Measurements from ENCODE around the gene SENP5. TPM values are rescaled to one million over a fixed set of nuclear protein-coding genes. Genes with fewer than 3 reads are reported as not detected.

Gene SENP5
- total and polyA plus RNA-seq, 8 donors, result 5.2 to 115 (median 38.8) TPM

DNA sequence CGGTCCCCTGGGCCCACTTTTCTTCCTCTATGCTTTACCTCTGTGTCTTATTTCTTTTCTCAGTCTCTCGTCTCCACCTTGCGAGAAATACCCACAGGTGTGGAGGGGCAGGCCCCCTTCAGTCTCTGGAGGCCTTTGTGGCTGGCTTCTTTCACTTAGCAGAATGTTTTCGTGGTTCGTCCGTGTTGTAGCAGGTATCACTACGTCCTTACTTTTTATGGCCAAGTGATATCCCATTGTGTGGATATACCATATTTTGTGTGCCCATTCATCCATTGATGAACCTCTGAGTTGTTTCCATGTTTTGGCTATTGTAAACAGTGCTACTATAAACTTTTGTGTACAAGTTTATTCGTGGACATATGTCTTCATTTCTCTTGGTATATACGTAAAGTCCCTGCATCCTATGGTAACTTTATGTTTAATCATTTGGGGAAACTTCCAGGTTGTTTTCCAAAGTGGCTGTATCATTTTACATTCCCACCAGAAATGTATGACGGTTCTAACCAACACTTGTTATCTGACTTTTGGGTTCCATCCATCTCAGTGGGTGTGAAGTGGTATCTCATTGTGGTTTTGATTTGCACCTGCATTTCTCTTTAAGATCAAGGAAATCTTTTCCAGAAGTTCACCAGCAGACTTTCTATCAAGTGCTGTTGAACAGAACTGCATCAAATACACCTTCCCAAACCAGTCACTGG, 95.4 kb downstream of the SENP5 start:
- Histone ChIP-seq H3K27ac (no peak overlapping the region), H3K9me3 (no peaks in the 10 kb centered on the region)
- intact Hi-C loops (cut with DNase I; ENCODE audit: low total_unique reads), result loop anchor here (10.0 kb wide), 1 partner anchor 128 kb away; no protein-coding TSS in a partner anchor

DNA sequence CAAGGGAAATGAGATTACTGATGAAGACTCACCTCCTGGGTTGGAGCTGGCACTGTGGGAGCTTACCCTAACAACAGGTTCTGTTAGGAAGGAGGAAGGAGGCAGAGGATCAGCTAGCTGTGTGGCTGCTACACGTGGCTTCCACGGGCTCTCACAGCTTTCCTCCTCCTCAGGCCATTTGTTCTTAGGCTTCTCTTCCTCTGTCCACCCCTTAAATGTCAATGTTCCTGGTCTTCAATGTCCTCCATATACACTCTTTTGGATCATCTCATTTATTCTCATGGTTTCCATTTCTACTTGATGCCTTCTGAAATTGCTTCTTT, 95.9 kb downstream of the SENP5 start:
- DNase-seq, result no peak
- intact Hi-C loops (cut with DNase I; ENCODE audit: low total_unique reads), result loop anchor here (10.0 kb wide), 1 partner anchor 129 kb away; no protein-coding TSS in a partner anchor
- Histone ChIP-seq H3K36me3 (peaks cover 0 to 10% (median 5%) of the 10 kb centered on the region in 4 donors), H3K4me1 (peaks cover 7 to 35% (median 17%) of the 10 kb centered on the region in 4 donors), H3K4me3 (no peak overlapping the region), H3K9me3 (no peaks in the 10 kb centered on the region), H3K27ac (no peak overlapping the region), H3K27me3 (no peaks in the 10 kb centered on the region)
- TF ChIP-seq POLR2A (IDR thresholded peaks at IDR 0.05), result no peak
- TF ChIP-seq POLR2AphosphoS5 (IDR thresholded peaks at IDR 0.05), result no peak
- TF ChIP-seq, protein P1, sequence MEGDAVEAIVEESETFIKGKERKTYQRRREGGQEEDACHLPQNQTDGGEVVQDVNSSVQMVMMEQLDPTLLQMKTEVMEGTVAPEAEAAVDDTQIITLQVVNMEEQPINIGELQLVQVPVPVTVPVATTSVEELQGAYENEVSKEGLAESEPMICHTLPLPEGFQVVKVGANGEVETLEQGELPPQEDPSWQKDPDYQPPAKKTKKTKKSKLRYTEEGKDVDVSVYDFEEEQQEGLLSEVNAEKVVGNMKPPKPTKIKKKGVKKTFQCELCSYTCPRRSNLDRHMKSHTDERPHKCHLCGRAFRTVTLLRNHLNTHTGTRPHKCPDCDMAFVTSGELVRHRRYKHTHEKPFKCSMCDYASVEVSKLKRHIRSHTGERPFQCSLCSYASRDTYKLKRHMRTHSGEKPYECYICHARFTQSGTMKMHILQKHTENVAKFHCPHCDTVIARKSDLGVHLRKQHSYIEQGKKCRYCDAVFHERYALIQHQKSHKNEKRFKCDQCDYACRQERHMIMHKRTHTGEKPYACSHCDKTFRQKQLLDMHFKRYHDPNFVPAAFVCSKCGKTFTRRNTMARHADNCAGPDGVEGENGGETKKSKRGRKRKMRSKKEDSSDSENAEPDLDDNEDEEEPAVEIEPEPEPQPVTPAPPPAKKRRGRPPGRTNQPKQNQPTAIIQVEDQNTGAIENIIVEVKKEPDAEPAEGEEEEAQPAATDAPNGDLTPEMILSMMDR (IDR thresholded peaks at IDR 0.05), result no peak
- TF ChIP-seq EP300 (IDR thresholded peaks at IDR 0.05), result no peak
- 71 to 97% (median 86%) methylated on average over 2 of the region's 2 CpGs for WGBS, 5 donors

More for the DNA sequence above, 95.4 kb downstream of the SENP5 start:
- H3K27me3 ChIP-seq, result no peaks in the 10 kb centered on the region
- no peak for DNase-seq
- H3K4me3 ChIP-seq, result no peak overlapping the region
- no peak for TF ChIP-seq POLR2AphosphoS5 (IDR thresholded peaks at IDR 0.05)
- WGBS, 5 donors, result 81 to 90% (median 84%) methylated on average over 10 of the region's 10 CpGs
- peaks cover 5 to 30% (median 13%) of the 10 kb centered on the region in 4 donors for H3K4me1 ChIP-seq
- peaks cover 0 to 10% (median 5%) of the 10 kb centered on the region in 4 donors for H3K36me3 ChIP-seq

DNA sequence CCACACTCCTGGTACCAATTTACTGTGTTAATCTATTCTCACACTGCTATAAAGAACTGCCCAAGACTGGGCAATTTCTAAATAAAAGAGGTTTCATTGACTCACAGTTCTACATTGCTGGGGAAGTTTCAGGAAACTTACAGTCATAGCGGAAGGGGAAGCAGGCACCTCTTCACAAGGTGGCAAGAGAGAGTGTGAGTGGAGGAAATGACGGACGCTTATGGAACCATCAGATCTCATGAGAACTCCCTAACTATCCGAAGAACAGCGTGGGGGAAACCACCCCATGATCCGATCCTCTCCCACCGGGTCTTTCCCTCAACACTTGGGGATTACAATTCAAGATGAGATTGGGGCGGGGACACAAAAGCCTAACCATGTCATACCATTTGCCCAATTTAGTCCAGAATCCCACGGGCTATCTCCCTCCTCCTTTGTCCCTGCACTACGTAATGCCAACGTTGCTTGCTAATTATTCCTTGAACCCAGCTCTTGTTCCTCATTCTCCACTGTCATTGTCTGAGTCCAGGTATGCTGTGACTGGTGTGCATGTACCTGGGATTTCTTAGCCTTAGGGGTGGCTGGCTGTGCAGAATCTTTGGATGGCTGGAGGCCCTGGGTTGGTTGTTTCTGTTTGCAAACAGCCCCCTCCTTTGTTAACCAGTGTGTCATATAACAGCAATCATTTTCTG, 97.5 kb downstream of the SENP5 start:
- no peak overlapping the region for H3K27ac ChIP-seq
- H3K9me3 ChIP-seq, result no peaks in the 10 kb centered on the region
- no peaks in the 10 kb centered on the region for H3K27me3 ChIP-seq
- no peak overlapping the region for H3K4me3 ChIP-seq
- no peak for DNase-seq
- 89 to 95% (median 92%) methylated on average over 11 of the region's 11 CpGs for WGBS, 5 donors
- no peak for TF ChIP-seq EP300 (IDR thresholded peaks at IDR 0.05)
- TF ChIP-seq, protein P1 (IDR thresholded peaks at IDR 0.05), result no peak
- TF ChIP-seq POLR2AphosphoS5 (IDR thresholded peaks at IDR 0.05), result no peak
- no peak for TF ChIP-seq POLR2A (IDR thresholded peaks at IDR 0.05)
- peaks cover 0 to 10% (median 5%) of the 10 kb centered on the region in 4 donors for H3K36me3 ChIP-seq
- H3K4me1 ChIP-seq, result peaks cover 7 to 48% (median 24%) of the 10 kb centered on the region in 4 donors
- intact Hi-C loops (cut with DNase I; ENCODE audit: low total_unique reads), result loop anchor here (10.0 kb wide), 1 partner anchor 130 kb away; no protein-coding TSS in a partner anchor

DNA sequence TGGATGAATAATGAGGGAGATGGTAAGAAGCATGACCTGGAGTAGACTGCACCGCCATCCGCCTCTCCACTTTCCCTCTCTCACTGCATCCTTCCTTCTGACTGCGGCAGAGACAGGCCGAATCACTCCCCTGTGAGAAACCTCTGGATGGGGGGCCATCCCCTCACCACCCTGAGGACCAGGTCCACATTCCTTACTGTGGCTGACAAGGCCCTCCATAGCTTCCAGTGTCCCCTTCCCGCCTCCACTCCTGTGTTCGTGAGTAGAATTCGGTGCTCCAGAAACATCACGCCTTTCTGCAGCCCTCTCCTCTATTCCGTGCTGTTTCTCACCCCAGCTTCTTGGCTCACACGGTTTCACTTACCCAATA, 98.1 kb downstream of the SENP5 start:
- H3K27ac ChIP-seq, result no peak overlapping the region
- WGBS, 5 donors, result 92 to 97% (median 95%) methylated on average over 10 of the region's 10 CpGs
- intact Hi-C loops (cut with DNase I; ENCODE audit: low total_unique reads), result loop anchor here (10.0 kb wide), 1 partner anchor 131 kb away; no protein-coding TSS in a partner anchor

More for the DNA sequence above, 98.1 kb downstream of the SENP5 start:
- Histone ChIP-seq H3K9me3 (no peaks in the 10 kb centered on the region), H3K4me3 (no peak overlapping the region), H3K36me3 (peaks cover 0 to 10% (median 5%) of the 10 kb centered on the region in 4 donors), H3K4me1 (peaks cover 7 to 49% (median 25%) of the 10 kb centered on the region in 4 donors), H3K27me3 (no peaks in the 10 kb centered on the region)
- TF ChIP-seq POLR2AphosphoS5 (IDR thresholded peaks at IDR 0.05), result no peak
- TF ChIP-seq, protein P1 (IDR thresholded peaks at IDR 0.05), result no peak
- TF ChIP-seq EP300 (IDR thresholded peaks at IDR 0.05), result no peak
- TF ChIP-seq POLR2A (IDR thresholded peaks at IDR 0.05), result no peak
- DNase-seq, result no peak
